Measurements from ENCODE around the gene HAND2.

HAND2 gene

GRCh38 chr4:173519111-173520101 lies 10.6 kb downstream of the HAND2 start:
- FAIRE-seq = peak; percentile 43

- FAIRE-seq = no peak
Measured at GRCh38 chr4:173518425-173519102, 11.5 kb downstream of the HAND2 start.

GRCh38 chr4:173517781-173518424 lies 12.1 kb downstream of the HAND2 start:
- no peak for FAIRE-seq

- FAIRE-seq = no peak
Measured at GRCh38 chr4:173516621-173517524, 13.2 kb downstream of the HAND2 start.

GRCh38 chr4:173515458-173515857 lies 14.6 kb downstream of the HAND2 start:
- no peak for FAIRE-seq

- no peak for FAIRE-seq
Measured at GRCh38 chr4:173514641-173515217, 15.3 kb downstream of the HAND2 start.

- FAIRE-seq = no peak
Measured at GRCh38 chr4:173513651-173514050, 16.4 kb downstream of the HAND2 start.

GRCh38 chr4:173511787-173512361 lies 18.2 kb downstream of the HAND2 start:
- FAIRE-seq = no peak

GRCh38 chr4:173509036-173510001 lies 20.7 kb downstream of the HAND2 start:
- FAIRE-seq = no peak

- FAIRE-seq = no peak
Measured at GRCh38 chr4:173508386-173509035, 21.5 kb downstream of the HAND2 start.

- FAIRE-seq = no peak
Measured at GRCh38 chr4:173507471-173508385, 22.3 kb downstream of the HAND2 start.

GRCh38 chr4:173506597-173507211 lies 23.3 kb downstream of the HAND2 start:
- no peak for FAIRE-seq

- FAIRE-seq = no peak
Measured at GRCh38 chr4:173505924-173506518, 24.0 kb downstream of the HAND2 start.

- no peak for FAIRE-seq
Measured at GRCh38 chr4:173504181-173504503, 25.9 kb downstream of the HAND2 start.

GRCh38 chr4:173503330-173504180 lies 26.5 kb downstream of the HAND2 start:
- FAIRE-seq = no peak

GRCh38 chr4:173502282-173502681 lies 27.7 kb downstream of the HAND2 start:
- no peak for FAIRE-seq

All from endometrium (tissue), 2 donors.